SHP77 (cell line): ENCODE measurements around the gene OGFOD1.
A peak's percentile ranks its signal among the peaks of the same experiment; 100 is the strongest.

Experiments
- DNase-seq, 2 experiments: peaks; one replicate each; lab custom pipeline; 2025; lab: John Stamatoyannopoulos, UW

OGFOD1 gene

GRCh38 chr16:56450986-56451752, at the start of gene OGFOD1, which contains the start of gene NUDT21:
Gene OGFOD1 (plus strand): TSS chr16:56451554. CDS start chr16:56451613, 59 bp downstream.
Gene NUDT21 (minus strand): TSS chr16:56451332. CDS start chr16:56451202, 130 bp downstream.
- peak; percentile 97 for DNase-seq

DNA sequence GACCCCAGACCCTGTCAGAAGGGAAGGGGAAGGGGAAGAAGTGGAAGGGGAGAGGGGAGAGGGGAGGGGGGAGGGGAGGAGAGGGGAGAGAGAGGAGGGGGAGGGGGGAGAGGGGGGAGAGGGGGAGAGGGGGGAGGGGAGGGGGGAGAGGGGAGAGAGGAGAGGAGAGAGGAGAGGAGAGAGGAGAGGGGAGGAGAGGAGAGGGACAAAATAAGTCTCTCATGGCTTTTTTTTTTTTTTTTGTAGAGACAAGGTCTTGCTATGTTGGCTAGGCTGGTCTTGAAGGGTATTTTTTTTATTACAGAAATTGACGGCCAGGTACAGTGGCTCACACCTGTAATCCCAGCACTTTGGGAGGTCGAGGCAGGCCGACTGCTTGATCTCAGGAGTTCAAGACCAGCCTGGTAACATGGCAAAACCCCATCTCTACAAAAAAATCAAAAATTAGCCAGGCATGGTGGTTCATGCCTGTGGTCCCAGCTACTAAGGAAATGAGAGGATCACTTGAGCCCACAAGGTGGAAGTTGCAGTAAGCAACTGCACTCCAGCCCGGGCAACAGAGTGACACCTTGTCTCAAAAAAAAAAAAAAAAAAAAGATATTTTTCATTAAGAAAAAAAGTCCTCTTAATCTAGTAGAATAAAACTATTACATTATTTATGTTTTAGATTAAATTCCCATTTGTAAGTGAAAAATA, 45.2 kb upstream of the OGFOD1 start:
- DNase-seq: no peak

GRCh38 chr16:56408379-56409098, 42.8 kb upstream of the OGFOD1 start:
- no peak for DNase-seq

DNA sequence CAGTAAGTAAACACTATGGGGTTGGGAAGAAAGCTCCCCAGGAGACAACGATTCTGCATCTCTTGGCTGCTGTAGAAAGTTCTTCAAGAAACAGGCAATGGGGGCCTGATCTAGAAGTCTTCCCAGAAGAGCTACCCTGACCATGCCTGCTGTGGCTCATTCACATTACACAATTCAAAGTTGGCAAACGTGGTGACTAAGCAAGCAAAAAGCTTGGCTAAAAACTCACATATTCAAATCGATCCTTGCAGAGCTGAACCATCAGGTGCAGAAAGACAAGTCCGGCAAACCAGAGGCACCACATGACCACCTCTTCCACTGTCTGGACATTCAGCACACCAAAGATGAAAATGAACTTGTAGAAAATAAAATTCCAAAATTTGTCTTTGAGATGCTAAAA, 42.2 kb upstream of the OGFOD1 start:
- DNase-seq: no peak

DNA sequence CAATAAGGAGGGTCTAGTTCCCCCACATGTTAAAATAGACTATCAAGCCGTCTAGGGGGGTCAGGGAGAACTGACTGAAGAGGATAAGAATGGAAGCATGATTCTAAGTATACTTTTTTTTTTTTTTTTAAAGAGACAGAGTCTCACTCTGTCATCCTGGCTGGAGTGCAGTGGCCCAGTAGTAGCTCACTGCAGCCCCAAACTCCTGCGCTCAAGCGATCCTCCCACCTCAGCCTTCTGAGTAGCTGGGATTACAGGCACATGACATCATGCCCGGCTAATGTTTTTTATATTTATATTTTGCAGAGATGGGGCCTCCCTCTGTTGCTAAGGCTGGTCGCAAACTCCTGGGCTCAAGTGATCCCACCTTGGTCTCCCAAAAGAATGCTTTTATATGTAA, 40.2 kb upstream of the OGFOD1 start:
- no peak for DNase-seq

DNA sequence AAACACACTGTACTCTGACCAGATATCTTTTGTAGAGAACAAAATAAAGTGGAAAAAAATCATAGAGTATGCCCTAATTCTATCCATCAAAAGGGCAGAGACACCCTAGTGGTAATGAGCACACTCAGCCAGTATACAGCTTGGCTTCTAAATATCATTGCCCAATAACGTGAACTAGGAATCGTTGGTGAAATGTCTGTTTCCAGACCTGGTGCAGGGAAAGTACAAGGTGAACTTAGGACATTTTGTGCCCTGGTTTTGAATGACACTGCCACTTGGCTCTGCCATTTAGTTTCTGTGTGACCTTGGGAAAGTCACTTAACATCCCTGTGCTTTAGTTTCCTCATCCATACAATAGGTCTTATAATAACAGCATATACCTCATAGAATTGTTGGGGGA, 39.7 kb upstream of the OGFOD1 start:
- no peak for DNase-seq

DNA sequence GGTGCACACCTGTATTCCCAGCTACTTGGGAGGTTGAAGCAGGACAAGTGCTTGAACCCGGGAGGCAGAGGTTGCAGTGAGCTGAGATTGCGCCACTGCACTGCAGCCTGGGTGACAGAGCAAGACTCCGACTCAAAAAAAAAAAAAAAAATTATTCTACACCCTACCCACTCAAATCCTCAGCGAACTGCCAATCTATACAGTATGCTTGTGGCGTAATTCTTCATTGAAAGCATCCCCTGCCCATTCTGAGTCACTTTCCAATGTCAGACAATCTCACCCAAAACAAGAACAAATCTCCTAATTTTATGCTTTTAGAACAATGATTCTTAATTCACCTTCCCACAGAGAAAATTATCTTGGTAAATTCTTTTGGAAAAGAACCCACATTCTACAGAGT, 38.0 kb upstream of the OGFOD1 start:
- no peak for DNase-seq

DNA sequence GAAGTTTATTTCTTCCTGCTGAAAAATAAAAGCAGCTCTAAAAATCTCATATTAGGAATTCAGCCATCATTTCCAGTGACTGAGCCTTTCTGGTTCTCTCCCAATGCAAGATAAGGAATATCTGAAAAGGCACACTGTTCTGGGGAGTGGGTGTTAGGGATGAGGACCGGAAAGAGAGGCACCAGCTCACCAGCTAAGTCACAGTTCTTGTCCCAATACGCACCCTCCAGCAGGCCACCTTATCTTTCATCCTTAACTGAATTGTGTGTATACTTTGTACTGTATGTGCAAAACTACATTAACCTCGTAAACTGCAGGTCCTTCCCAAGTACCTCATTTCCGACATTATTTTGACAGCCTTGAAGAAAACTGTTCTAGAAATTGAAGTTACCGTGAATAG, 37.0 kb upstream of the OGFOD1 start:
- DNase-seq: no peak

DNA sequence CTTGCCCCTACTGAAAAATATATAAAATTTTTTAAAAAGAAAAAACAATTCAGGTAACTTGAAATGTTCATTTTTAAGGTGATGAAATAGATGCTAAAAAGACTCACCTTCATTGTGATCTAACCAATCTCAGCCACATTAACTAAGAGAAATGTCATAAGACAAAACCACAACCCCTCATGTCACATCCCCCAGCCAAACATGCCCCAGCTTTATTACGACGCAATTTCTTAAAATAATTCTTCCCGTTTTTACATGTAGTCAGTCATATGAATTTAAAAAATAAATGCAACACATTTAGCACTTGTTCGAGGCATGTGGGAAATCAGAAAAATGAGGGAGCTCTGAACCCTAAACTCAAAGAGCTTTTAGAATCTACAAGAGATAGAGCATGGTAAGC, 35.5 kb upstream of the OGFOD1 start:
- no peak for DNase-seq

- no peak for DNase-seq
Observed at GRCh38 chr16:56417138-56417537, 34.2 kb upstream of the OGFOD1 start.

- DNase-seq: no peak
Observed at GRCh38 chr16:56419740-56420548, 31.4 kb upstream of the OGFOD1 start.

DNA sequence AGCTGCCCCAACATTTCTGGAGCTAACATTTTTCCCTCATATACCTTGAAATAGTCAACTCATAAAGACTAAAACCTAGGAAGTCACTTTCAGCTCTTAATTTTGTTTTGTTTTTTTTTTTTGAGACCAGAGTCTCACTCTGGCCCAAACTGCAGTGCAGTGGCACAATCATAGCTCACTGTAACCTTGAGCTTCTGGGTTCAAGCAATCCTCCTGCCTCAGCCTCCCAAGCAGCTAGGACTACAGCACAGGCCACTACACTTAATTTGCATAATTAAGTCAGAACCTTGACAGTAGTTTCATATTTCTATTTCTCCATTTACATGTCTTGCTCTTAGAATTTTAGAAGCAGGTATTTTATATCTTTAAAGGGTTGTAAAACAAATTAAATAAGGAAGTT, 30.7 kb upstream of the OGFOD1 start:
- no peak for DNase-seq

- no peak for DNase-seq
Observed at GRCh38 chr16:56421313-56421712, 30.0 kb upstream of the OGFOD1 start.

- DNase-seq: no peak
Observed at GRCh38 chr16:56421976-56422669, 29.2 kb upstream of the OGFOD1 start.

GRCh38 chr16:56422896-56423441, 28.4 kb upstream of the OGFOD1 start:
- no peak for DNase-seq

- DNase-seq: no peak
Observed at GRCh38 chr16:56423584-56424403, 27.6 kb upstream of the OGFOD1 start.

DNA sequence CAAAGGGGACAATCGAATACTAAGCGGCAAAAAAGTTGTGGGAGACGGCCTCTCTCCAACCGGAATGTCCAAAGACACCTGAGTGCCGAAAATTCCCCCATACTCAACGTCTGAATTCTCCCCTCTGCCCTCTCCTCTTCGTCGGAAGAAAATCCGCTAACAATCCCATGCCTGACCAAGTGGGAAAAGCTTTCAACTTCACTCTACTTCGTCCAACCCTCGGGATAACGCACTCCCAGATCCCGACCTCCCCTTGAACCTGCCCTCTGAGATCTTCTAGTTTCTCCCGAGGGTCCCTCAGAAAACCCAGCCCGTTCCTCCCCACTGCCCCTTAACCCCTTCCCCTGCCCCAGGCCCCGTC, 27.0 kb upstream of the OGFOD1 start:
- no peak for DNase-seq

GRCh38 chr16:56424791-56425438, 26.4 kb upstream of the OGFOD1 start:
- no peak for DNase-seq

GRCh38 chr16:56425439-56425832, 25.9 kb upstream of the OGFOD1 start, which contains the start of gene AMFR:
Gene AMFR (minus strand): TSS chr16:56425545. CDS start chr16:56425327, 218 bp downstream.
- DNase-seq: peak; percentile 44 to 75

DNA sequence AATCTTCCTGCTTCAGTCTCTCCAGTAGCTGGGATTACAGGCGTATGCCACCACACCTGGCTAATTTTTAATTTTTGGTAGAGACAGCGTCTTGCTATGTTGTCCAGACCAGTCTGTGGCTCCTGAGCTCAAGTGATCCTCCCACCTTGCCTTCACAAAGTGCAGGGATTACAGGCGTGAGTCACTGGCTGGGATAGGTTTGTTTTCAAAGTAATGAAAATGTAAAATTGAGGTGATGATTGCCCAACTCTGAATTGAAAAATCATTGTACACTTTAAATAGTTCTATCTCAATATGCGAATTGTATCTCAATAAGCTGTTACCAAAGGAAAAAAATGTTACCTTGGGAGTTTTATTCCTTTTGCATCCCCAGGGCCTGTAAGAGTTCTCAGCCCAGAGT, 24.8 kb upstream of the OGFOD1 start:
- DNase-seq: no peak
